Breast epithelium (tissue), 4 donors: Measurements from ENCODE around the gene HOXB6. TPM values are rescaled to one million over a fixed set of nuclear protein-coding genes. Genes with fewer than 3 reads are reported as not detected.
A peak's percentile ranks its signal among the peaks of the same experiment; 100 is the strongest.

ENCODE experiments used
- DNase-seq, 2 donors: peaks; one replicate each; pipeline ENCODE4 v3.0.0-alpha.2; 2019; ENCODE audit warnings: low spot score in 2 of 2
- H3K27ac ChIP-seq, 2 donors: fragments of 200-600 bp; sonication (generic) in 1 of 2; one replicate each; pipeline ENCODE4 v1.5.1; 2016 to 2019; ENCODE audit warnings: mild to moderate bottlenecking in 1 of 2
- H3K27me3 ChIP-seq, 2 donors: fragments of 200-600 bp; sonication (generic) in 1 of 2; one replicate each; pipeline versions ENCODE4 v1.5.1 to v1.6.0; 2017 to 2019; ENCODE audit warnings: control low read depth in 1 of 2, mild to moderate bottlenecking in 1 of 2
- H3K36me3 ChIP-seq: fragments of 200-600 bp; one replicate; pipeline ENCODE4 v1.5.1; 2019
- H3K4me1 ChIP-seq, 2 donors: fragments of 200-600 bp; sonication (generic); one replicate each; pipeline ENCODE4 v1.5.1; 2016 to 2019; ENCODE audit warnings: control low read depth in 1 of 2
- H3K4me3 ChIP-seq, 3 donors: fragments of 200-600 bp; sonication (generic); 1 replicate in 2 of 3; 2 replicates in 1 of 3; pipeline ENCODE4 v1.5.1; 2016 to 2019; ENCODE audit warnings: mild to moderate bottlenecking in 3 of 3, moderate library complexity in 2 of 3
- H3K9me3 ChIP-seq, 2 donors: fragments of 200-600 bp; sonication (generic) in 1 of 2; one replicate each; pipeline ENCODE4 v1.5.1; 2016 to 2019; ENCODE audit warnings: control low read depth in 1 of 2
- POLR2A ChIP-seq: fragments of 450-650 bp; IDR thresholded peaks from one replicate; pipeline ENCODE4 v1.6.1; 2016; ENCODE audit warnings: antibody characterized with exemption, mild to moderate bottlenecking, moderate library complexity
- POLR2AphosphoS5 ChIP-seq, 3 donors: sonication (generic); formaldehyde crosslinking; IDR thresholded peaks; one replicate each; pipeline ENCODE4 v1.6.1; 2017; ENCODE audit warnings: antibody characterized with exemption in 3 of 3
- intact Hi-C: fragments of 100-400 bp; cut with DNase I; formaldehyde crosslinking; loops from one replicate; pipeline ENCODE4 v1.15.1; 2023; ENCODE audit warnings: low total_unique reads
- total RNA-seq, 3 donors: library from RNA; depleted of rRNA; stranded (reverse); fragments of >200 nt; gene quantifications; one replicate each; pipeline ENCODE4 v1.1.0, GENCODE V29; 2016
- TF ChIP-seq, protein P1 (sequence below), 3 donors: fragments of 450-650 bp; IDR thresholded peaks; one replicate each; pipeline ENCODE4 v1.5.1; 2016 to 2017; ENCODE audit warnings: antibody characterized with exemption in 3 of 3, mild to moderate bottlenecking in 3 of 3, moderate library complexity in 3 of 3

Gene HOXB6
- total RNA-seq, 3 donors from 2014 or later, result 1.0 to 24.9 (median 18.2) TPM

DNA sequence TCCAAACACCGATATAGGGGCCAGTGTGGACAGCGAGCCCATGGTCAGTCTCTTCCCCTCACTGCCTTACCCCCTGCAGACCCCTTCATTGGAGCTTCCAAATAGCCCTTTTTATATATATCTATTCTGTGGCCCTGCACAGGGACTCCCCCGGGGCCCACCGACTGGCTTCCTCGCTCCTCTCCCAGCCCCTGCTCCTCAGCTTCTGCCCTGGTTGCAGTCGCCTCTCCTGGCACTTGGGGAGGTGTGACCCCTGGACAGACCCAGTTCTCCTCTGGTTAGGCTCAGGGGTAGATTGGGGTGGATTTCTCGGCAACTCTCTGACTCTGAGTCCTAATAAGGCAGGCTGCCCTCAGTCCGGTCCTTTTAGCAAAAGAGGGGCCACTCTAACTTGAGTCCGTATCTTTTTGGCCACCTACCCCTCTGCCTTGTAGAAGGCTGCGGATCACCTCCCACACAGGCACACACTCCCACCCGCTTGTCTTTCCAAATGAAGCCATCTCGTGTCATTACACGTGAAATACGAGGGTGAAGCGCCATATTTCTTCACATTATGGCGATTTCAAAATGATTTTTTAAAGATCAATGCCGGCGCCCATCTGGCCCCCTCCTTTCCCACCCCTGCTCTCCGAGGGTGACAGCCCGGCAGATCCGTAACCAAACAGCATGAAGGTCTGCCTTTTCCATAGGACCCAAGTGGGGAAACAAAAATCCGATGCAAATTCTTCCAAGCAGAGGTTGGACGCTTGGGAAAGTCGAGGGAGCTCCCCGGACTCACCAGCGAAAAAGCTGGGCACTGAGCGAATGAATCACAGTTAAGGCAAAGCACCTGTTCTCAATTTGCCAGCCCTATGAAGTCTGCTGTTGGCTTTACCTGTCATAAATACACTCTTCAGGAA is 23.1 kb upstream of the HOXB6 start:
- TF ChIP-seq, protein P1, sequence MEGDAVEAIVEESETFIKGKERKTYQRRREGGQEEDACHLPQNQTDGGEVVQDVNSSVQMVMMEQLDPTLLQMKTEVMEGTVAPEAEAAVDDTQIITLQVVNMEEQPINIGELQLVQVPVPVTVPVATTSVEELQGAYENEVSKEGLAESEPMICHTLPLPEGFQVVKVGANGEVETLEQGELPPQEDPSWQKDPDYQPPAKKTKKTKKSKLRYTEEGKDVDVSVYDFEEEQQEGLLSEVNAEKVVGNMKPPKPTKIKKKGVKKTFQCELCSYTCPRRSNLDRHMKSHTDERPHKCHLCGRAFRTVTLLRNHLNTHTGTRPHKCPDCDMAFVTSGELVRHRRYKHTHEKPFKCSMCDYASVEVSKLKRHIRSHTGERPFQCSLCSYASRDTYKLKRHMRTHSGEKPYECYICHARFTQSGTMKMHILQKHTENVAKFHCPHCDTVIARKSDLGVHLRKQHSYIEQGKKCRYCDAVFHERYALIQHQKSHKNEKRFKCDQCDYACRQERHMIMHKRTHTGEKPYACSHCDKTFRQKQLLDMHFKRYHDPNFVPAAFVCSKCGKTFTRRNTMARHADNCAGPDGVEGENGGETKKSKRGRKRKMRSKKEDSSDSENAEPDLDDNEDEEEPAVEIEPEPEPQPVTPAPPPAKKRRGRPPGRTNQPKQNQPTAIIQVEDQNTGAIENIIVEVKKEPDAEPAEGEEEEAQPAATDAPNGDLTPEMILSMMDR (IDR thresholded peaks at IDR 0.05), result no peak
- no peak for TF ChIP-seq POLR2A
- no peak for TF ChIP-seq POLR2AphosphoS5 (IDR thresholded peaks at IDR 0.05)
- H3K36me3 ChIP-seq, result no peaks in the 10 kb centered on the region
- no peak overlapping the region for H3K27ac ChIP-seq
- H3K27me3 ChIP-seq, result peaks cover 16 to 100% of the 10 kb centered on the region in 2 donors
- no peaks in the 10 kb centered on the region for H3K9me3 ChIP-seq
- no peak for DNase-seq
- H3K4me1 ChIP-seq, result peaks cover 14 to 18% of the 10 kb centered on the region in 2 donors
- intact Hi-C loops, result no loop called here
- no peak overlapping the region for H3K4me3 ChIP-seq

DNA sequence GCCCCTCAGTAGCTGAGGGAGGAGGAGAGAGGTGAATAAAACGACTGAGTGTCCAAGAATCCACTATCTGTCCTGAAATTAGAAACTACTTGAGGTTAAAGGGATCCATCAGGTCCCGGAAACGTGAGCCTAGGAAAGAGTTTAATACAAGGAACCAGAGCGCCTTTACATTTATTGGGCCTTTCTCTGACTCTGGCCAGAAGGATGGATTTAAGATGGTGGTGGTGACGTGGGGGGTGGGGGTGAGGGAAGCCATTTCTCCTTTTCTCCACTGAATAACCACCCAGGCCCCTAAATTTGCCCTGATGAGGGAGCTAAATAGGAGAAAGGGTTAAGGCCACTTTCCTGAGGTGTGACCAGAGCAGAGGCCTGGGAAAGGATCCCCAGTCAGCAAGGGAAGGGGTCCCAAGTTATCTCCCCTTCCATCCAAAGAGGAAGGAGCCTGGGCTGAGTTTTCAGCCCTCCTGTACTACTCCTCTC is 22.4 kb upstream of the HOXB6 start:
- H3K27me3 ChIP-seq, result peaks cover 16 to 100% of the 10 kb centered on the region in 2 donors
- peaks cover 14 to 18% of the 10 kb centered on the region in 2 donors for H3K4me1 ChIP-seq
- TF ChIP-seq, protein P1 (IDR thresholded peaks at IDR 0.05), result no peak
- no peak for TF ChIP-seq POLR2A
- no peak for TF ChIP-seq POLR2AphosphoS5 (IDR thresholded peaks at IDR 0.05)
- no peak overlapping the region for H3K27ac ChIP-seq
- H3K9me3 ChIP-seq, result no peaks in the 10 kb centered on the region
- no peaks in the 10 kb centered on the region for H3K36me3 ChIP-seq
- intact Hi-C loops, result no loop called here
- no peak for DNase-seq
- no peak overlapping the region for H3K4me3 ChIP-seq

DNA sequence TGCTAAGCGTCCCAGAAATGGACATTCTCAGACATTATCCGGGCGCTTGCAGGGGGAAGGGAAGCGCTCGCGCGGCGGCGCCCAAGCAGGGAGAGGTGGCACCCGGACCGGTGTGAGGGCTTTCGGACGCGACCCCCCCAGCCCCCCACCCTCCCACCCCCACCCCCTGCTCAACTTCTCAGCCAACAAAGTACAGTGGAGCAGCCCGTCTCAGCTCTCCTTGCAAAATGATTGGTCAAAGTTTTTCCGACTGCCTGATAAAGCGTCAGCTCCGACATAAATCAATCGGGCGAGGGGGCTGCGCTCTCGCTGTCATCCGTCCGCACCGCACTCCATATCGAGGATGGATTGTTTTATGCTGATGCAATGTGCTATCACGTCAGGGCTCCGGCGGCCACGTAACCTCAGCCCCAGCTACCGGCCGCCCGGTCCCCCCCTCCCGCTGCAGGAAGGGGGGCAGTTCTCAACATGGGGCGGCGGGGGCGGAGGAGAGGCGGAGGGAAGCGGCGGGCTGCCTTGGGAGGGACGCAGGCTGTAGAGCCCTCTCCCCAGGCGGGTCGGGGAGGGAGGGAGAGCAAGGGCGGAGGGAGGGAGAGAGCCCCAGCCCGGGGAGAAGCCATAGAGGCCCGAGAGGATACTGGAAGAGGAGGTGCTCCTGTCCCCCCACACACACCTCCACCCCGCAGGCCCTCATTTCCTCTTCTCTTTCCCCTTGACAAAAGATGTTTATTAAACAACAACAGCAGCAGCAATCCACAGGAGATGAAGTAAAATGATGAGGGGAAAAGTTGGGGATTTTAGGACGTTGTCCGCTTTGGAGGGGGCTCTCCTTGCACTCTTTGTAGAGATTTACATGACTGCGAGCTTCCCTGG is 21.7 kb upstream of the HOXB6 start, which contains the start of gene HOXB9:
Gene HOXB9 (minus strand): TSS at position 114 of the 873 bp plus-strand sequence. CDS start 89 bp downstream, at position 25.
- Histone ChIP-seq H3K36me3 (no peaks in the 10 kb centered on the region), H3K9me3 (no peaks in the 10 kb centered on the region), H3K27me3 (peaks cover 16 to 100% of the 10 kb centered on the region in 2 donors), H3K4me1 (peaks cover 14 to 18% of the 10 kb centered on the region in 2 donors), H3K27ac (peak within 1 kb of the TSS in 1 of 2 donors; percentile 43), H3K4me3 (peak within 1 kb of the TSS; percentile 41 to 67 (median 47))
- TF ChIP-seq POLR2A (no peak), POLR2AphosphoS5 (IDR thresholded peaks at IDR 0.05) (no peak)
- TF ChIP-seq, protein P1 (IDR thresholded peaks at IDR 0.05), result no peak
- no peak for DNase-seq
- intact Hi-C loops, result no loop called here

DNA sequence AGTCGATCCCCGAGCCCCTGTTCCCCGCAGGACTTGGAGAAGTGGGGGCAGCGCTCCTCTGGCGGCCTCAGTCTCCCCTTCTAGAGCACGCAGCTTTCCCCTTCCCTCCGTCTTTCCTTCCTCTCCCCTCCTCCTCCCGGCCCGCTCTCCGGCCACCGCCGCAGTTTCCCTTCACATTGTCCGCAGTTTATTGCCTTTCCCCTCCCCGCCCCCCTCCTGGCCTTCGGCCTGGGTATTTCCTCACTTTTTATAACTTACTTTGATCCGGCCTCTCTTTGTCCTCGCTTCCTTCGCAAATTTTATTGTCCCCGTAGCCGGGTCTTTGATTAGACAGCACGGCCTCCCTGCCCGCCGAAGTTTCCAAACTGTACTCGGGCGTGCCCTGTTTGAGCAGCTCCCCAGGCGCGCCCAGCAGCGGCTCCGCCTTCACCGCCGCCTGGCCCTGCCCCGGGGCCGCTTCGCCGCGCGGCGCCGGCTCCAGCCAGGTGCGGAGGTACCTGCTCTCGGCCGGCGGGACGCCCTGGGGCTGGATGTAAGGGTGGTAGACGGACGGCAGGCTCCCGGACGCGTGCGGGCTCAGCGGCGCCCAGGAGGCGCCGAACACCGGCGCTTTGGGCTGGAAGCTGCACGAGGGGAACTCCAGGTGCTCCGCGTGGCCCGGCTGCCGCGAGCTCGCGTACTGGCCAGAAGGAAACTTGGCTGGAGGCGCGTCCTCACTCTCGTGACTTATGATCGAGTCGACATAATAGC is 20.9 kb upstream of the HOXB6 start:
- peaks cover 14 to 18% of the 10 kb centered on the region in 2 donors for H3K4me1 ChIP-seq
- no peak for DNase-seq
- H3K27me3 ChIP-seq, result peaks cover 16 to 100% of the 10 kb centered on the region in 2 donors
- H3K4me3 ChIP-seq, result peak overlapping the region; percentile 41 to 67 (median 47)
- no peaks in the 10 kb centered on the region for H3K9me3 ChIP-seq
- H3K27ac ChIP-seq, result peak overlapping the region in 1 of 2 donors; percentile 43
- intact Hi-C loops, result no loop called here
- TF ChIP-seq, protein P1 (IDR thresholded peaks at IDR 0.05), result no peak
- TF ChIP-seq POLR2A, result no peak
- TF ChIP-seq POLR2AphosphoS5 (IDR thresholded peaks at IDR 0.05), result no peak
- H3K36me3 ChIP-seq, result no peaks in the 10 kb centered on the region
